GM12865 (cell line): ENCODE results near the gene RTN4RL1.
A peak's percentile ranks its signal among the peaks of the same experiment; 100 is the strongest.

Experiments
- DNase-seq: peaks from one replicate; pipeline ENCODE4 v3.0.0; 2010; ENCODE audit warnings: low read depth
- H3K4me3 ChIP-seq: 2 replicates; pipeline ENCODE4 v1.5.1; 2011; ENCODE audit warnings: mild to moderate bottlenecking, low read depth, low read length, control low read depth
- TF ChIP-seq, protein P1 (sequence below): IDR thresholded peaks from 2 replicates; pipeline ENCODE4 v1.5.1; 2011; ENCODE audit warnings: low read length, control low read depth, low read depth, inconsistent platforms; ENCODE audit not compliant: insufficient read depth; ENCODE audit errors: missing control alignments

RTN4RL1 gene

DNA sequence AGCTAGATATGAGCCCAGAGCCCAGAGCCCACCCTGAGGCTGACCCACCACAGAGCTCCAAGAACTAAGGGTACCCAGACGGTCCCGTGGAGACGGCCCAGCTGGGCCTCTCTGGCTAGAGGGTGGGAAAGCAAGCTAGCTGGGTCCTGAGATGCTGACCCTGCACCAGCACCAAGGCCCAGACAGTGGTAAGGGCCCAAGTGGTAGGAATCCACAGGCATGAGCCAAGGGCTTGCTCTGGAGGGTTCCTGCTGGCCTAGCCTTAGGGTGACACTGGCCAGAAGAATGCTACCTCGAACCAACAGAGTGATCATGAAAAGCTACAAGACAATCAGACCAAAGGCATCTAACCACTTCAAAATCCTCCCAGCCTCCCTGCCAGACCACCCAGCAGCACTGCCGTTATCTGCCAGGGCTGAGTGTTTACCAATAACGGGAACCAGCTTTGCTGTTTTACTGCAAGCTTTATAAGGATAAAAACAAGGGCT lies 42.9 kb upstream of the RTN4RL1 start:
- DNase-seq = no peak
- no peak overlapping the region for H3K4me3 ChIP-seq
- TF ChIP-seq, protein P1, sequence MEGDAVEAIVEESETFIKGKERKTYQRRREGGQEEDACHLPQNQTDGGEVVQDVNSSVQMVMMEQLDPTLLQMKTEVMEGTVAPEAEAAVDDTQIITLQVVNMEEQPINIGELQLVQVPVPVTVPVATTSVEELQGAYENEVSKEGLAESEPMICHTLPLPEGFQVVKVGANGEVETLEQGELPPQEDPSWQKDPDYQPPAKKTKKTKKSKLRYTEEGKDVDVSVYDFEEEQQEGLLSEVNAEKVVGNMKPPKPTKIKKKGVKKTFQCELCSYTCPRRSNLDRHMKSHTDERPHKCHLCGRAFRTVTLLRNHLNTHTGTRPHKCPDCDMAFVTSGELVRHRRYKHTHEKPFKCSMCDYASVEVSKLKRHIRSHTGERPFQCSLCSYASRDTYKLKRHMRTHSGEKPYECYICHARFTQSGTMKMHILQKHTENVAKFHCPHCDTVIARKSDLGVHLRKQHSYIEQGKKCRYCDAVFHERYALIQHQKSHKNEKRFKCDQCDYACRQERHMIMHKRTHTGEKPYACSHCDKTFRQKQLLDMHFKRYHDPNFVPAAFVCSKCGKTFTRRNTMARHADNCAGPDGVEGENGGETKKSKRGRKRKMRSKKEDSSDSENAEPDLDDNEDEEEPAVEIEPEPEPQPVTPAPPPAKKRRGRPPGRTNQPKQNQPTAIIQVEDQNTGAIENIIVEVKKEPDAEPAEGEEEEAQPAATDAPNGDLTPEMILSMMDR = no peak

DNA sequence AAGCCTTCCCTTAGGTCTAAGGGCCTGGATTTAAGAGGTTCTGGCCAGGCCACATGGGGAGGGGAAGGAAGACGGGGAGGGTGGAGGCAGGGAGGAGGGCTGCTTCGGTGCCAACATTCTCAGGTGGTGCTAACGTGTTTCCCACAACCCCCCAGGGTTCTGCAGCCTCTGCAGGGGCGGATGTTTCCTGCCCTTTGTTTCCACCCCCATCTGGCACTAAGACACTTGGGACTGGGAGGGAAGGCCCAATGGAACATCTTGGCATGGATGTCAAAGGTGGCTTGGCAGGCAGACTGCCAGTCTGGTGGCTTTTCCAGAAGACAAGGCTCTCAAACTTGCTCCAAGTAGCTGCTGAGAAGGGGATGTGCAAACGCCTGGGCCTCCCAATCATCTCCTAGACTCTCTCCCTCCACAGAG lies 42.5 kb upstream of the RTN4RL1 start:
- no peak overlapping the region for H3K4me3 ChIP-seq
- no peak for DNase-seq
- TF ChIP-seq, protein P1 = no peak

DNA sequence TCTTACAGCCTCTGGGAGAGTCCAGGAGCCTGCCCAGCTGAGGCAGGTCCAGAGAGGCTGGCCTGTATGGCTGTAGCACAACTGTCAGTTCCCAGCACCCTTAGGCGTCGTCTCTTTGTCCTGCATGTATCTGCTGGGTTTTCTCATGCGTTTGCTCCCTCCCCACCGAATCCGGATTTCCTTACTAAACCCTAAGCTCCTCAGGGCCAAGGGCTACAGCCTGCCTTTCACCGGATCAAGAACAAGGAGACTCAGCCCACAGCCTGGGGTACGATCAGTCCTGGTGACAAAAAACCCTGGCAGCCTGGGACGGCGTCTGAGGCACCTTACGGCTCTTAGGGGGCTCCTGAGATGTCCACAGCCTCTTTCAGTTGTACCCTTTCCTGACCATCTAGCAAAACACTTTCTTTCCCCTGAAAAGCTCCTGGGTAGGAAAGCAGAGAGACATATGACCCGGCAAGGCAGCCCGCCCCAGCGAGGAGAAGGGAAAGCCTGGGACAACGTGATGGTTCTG lies 42.0 kb upstream of the RTN4RL1 start:
- no peak overlapping the region for H3K4me3 ChIP-seq
- no peak for DNase-seq
- TF ChIP-seq, protein P1 = no peak

DNA sequence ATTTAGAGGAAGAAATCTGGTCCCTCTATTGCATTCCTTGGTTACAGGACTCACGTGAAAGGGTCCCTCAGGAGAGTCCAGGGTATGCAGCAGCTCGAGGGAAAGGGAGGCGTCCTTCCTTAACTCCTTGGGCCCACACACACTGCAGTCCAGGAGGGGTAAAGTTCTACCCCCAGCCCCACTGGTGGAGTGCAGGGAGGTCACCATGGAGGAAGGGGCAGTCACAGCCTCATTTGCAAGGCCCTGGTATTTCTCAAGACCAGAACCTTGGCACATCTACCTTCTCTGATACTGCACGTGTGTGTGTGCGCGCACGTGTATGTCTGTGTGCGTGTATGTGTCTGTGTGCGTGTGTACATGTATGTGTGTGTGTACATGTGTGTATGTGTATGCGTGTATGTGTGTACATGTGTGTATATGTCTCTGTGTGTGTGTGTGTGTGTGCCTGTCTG lies 40.8 kb upstream of the RTN4RL1 start:
- TF ChIP-seq, protein P1 = no peak
- no peak overlapping the region for H3K4me3 ChIP-seq
- DNase-seq = no peak

DNA sequence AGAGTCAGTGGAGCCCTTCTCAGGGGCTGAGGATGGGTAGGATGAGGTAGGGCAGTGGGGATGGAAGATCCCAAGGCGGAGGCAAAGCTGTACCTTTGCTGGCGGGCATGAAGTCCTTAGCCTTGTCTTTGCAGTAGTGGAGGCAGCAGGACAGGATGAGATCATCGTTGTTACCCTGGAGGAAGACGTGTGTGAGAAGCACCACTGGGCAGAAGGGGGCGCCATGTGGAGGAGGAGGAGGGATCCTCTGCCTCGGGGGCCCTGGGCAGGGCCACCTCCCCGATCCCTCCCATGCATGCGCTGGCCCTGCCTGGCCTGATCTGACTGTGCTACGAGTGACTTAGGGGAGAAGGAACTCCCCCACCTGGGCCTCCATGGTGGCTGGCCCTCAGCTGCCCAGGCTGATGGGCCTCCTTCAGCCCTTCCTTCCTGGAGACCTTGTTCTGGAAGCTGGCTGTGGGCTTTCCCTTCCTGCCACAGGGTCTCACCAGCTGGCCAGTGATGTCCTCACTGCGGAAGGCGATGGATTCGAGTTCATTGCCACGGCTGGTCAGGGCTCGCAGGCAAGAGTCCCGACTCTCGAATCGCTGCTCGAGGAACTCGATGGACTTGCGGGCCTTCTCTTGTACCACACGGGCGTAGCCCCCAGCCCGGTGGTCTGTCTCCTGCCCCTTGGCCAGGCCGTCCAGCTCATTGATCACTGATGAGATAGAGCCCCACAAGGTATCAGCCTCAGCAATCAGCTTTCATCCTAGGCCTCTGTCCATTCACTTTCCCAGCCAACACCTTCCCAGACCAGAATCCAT lies 40.0 kb upstream of the RTN4RL1 start:
- DNase-seq = peak; percentile 81
- H3K4me3 ChIP-seq = no peak overlapping the region
- TF ChIP-seq, protein P1 = peak; percentile 64

DNA sequence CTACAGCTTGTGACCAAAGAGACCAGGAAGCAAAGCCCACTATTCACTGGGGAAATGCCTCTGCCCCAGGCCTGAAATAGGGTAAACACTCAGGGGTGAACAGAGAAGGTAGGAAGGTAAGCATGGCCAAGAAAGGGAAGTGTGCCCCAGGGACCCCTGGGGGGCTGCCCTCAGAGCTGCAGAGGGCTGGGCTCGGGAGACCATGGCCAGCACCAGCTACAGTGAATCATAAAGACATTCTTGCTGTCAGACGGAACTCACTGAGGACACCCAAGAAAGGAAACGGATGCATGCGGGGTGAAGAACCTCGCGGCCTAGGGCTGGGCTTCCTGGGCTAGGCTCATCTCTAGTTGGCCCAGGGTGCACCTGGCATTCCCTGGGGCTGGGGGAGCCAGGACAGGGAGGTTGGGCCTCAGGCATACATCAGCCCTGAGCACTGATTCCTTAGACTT lies 39.4 kb upstream of the RTN4RL1 start:
- TF ChIP-seq, protein P1 = no peak
- no peak overlapping the region for H3K4me3 ChIP-seq
- DNase-seq = no peak
